WTC11 (cell line): Measurements from ENCODE around the gene DLX6.

Experiments used
- ETV6 ChIP-seq: sonication (generic); formaldehyde crosslinking; IDR thresholded peaks from 2 replicates; pipeline ENCODE4 v1.8.1; 2022; ENCODE audit warnings: mild to moderate bottlenecking, missing genetic modification reagents
- FOXJ3 ChIP-seq: sonication (generic); formaldehyde crosslinking; IDR thresholded peaks from 2 replicates; pipeline ENCODE4 v1.9.0; 2021; ENCODE audit warnings: missing genetic modification reagents, mild to moderate bottlenecking, borderline replicate concordance
- RORB ChIP-seq: fragments of 250-450 bp; sonication (Bioruptor Pico); IDR thresholded peaks from 2 replicates; pipeline ENCODE4 v1.9.0; 2021; ENCODE audit warnings: mild to moderate bottlenecking
- TCF7 ChIP-seq: sonication (generic); formaldehyde crosslinking; IDR thresholded peaks from 2 replicates; pipeline ENCODE4 v1.8.0; 2022; ENCODE audit warnings: mild to moderate bottlenecking, low read depth, missing genetic modification reagents, moderate library complexity
- ZNF138 ChIP-seq: sonication (generic); formaldehyde crosslinking; conservative IDR thresholded peaks from 2 replicates; pipeline ENCODE4 v1.8.1; 2022; ENCODE audit warnings: mild to moderate bottlenecking, moderate library complexity, missing genetic modification reagents
- ZNF396 ChIP-seq: fragments of 250-450 bp; sonication (Bioruptor Pico); IDR thresholded peaks from 2 replicates; pipeline ENCODE4 v1.8.0; 2021; ENCODE audit warnings: mild to moderate bottlenecking, moderate library complexity, borderline replicate concordance
- TF ChIP-seq, protein P1 (sequence below): sonication (generic); formaldehyde crosslinking; IDR thresholded peaks from 2 replicates; pipeline ENCODE4 v1.8.0; 2022; ENCODE audit warnings: mild to moderate bottlenecking, missing genetic modification reagents
- TF ChIP-seq, protein P2 (sequence below): fragments of 200-600 bp; IDR thresholded peaks from 2 replicates; pipeline ENCODE4 v1.8.0; 2022; ENCODE audit warnings: antibody characterized with exemption
- TF ChIP-seq, protein P3 (sequence below): sonication (generic); formaldehyde crosslinking; IDR thresholded peaks from 2 replicates; pipeline ENCODE4 v1.8.1; 2023; ENCODE audit warnings: mild to moderate bottlenecking, moderate library complexity, missing genetic modification reagents
- TF ChIP-seq, protein P4 (sequence below): sonication (generic); formaldehyde crosslinking; IDR thresholded peaks from 2 replicates; pipeline ENCODE4 v1.8.1; 2022; ENCODE audit warnings: missing genetic modification reagents, borderline replicate concordance
- TF ChIP-seq, protein P5 (sequence below): sonication (generic); formaldehyde crosslinking; IDR thresholded peaks from 2 replicates; pipeline ENCODE4 v1.8.1; 2022; ENCODE audit warnings: mild to moderate bottlenecking, moderate library complexity, missing genetic modification reagents
- TF ChIP-seq, protein P6 (sequence below): sonication (generic); formaldehyde crosslinking; IDR thresholded peaks from 2 replicates; pipeline ENCODE4 v1.8.0; 2023; ENCODE audit warnings: mild to moderate bottlenecking, missing genetic modification reagents

DNA sequence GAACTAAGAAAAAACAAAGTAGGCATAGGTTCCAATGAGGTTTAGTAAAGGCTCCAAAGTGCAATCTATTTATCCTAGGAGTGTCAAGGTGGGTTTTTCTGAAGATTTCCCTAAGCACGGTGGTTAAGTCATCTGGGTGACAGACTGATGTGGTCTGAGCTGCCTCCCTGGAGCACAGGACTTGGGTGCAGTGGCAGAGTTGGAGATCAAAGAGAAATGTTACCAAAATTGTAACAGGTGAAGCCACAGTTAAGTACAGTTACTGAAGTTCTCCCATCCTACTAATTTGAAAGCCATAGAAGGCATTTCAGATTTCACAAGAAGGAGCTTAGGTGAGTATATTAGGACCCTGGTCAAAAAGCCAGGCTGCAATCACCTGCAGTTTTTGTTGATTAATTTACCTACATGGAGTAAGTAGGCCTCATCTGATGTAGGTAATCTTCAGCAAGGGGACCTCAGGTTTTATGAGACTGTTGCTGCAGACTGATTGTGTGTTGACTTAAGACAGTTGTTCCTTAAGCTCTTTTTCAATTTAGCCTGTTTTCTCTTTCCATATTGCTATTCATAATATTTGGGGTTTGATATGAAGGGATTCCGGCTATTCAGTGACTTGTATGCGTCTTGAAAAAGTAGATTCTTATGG is 3.0 kb downstream of the DLX6 start:
- TF ChIP-seq, protein P1, sequence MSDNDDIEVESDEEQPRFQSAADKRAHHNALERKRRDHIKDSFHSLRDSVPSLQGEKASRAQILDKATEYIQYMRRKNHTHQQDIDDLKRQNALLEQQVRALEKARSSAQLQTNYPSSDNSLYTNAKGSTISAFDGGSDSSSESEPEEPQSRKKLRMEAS (CRISPR knock-in tag), result no peak
- TF ChIP-seq, protein P2, sequence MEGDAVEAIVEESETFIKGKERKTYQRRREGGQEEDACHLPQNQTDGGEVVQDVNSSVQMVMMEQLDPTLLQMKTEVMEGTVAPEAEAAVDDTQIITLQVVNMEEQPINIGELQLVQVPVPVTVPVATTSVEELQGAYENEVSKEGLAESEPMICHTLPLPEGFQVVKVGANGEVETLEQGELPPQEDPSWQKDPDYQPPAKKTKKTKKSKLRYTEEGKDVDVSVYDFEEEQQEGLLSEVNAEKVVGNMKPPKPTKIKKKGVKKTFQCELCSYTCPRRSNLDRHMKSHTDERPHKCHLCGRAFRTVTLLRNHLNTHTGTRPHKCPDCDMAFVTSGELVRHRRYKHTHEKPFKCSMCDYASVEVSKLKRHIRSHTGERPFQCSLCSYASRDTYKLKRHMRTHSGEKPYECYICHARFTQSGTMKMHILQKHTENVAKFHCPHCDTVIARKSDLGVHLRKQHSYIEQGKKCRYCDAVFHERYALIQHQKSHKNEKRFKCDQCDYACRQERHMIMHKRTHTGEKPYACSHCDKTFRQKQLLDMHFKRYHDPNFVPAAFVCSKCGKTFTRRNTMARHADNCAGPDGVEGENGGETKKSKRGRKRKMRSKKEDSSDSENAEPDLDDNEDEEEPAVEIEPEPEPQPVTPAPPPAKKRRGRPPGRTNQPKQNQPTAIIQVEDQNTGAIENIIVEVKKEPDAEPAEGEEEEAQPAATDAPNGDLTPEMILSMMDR, result no peak
- no peak for TF ChIP-seq TCF7 (CRISPR knock-in tag)
- no peak for TF ChIP-seq ZNF138 (CRISPR knock-in tag)
- TF ChIP-seq, protein P3, sequence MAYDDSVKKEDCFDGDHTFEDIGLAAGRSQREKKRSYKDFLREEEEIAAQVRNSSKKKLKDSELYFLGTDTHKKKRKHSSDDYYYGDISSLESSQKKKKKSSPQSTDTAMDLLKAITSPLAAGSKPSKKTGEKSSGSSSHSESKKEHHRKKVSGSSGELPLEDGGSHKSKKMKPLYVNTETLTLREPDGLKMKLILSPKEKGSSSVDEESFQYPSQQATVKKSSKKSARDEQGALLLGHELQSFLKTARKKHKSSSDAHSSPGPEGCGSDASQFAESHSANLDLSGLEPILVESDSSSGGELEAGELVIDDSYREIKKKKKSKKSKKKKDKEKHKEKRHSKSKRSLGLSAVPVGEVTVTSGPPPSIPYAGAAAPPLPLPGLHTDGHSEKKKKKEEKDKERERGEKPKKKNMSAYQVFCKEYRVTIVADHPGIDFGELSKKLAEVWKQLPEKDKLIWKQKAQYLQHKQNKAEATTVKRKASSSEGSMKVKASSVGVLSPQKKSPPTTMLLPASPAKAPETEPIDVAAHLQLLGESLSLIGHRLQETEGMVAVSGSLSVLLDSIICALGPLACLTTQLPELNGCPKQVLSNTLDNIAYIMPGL (CRISPR knock-in tag), result no peak
- TF ChIP-seq FOXJ3 (CRISPR knock-in tag), result no peak
- TF ChIP-seq, protein P4, sequence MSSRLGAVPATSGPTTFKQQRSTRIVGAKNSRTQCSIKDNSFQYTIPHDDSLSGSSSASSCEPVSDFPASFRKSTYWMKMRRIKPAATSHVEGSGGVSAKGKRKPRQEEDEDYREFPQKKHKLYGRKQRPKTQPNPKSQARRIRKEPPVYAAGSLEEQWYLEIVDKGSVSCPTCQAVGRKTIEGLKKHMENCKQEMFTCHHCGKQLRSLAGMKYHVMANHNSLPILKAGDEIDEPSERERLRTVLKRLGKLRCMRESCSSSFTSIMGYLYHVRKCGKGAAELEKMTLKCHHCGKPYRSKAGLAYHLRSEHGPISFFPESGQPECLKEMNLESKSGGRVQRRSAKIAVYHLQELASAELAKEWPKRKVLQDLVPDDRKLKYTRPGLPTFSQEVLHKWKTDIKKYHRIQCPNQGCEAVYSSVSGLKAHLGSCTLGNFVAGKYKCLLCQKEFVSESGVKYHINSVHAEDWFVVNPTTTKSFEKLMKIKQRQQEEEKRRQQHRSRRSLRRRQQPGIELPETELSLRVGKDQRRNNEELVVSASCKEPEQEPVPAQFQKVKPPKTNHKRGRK, result no peak
- TF ChIP-seq, protein P5, sequence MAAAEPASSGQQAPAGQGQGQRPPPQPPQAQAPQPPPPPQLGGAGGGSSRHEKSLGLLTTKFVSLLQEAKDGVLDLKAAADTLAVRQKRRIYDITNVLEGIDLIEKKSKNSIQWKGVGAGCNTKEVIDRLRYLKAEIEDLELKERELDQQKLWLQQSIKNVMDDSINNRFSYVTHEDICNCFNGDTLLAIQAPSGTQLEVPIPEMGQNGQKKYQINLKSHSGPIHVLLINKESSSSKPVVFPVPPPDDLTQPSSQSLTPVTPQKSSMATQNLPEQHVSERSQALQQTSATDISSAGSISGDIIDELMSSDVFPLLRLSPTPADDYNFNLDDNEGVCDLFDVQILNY (CRISPR knock-in tag), result no peak
- TF ChIP-seq, protein P6, sequence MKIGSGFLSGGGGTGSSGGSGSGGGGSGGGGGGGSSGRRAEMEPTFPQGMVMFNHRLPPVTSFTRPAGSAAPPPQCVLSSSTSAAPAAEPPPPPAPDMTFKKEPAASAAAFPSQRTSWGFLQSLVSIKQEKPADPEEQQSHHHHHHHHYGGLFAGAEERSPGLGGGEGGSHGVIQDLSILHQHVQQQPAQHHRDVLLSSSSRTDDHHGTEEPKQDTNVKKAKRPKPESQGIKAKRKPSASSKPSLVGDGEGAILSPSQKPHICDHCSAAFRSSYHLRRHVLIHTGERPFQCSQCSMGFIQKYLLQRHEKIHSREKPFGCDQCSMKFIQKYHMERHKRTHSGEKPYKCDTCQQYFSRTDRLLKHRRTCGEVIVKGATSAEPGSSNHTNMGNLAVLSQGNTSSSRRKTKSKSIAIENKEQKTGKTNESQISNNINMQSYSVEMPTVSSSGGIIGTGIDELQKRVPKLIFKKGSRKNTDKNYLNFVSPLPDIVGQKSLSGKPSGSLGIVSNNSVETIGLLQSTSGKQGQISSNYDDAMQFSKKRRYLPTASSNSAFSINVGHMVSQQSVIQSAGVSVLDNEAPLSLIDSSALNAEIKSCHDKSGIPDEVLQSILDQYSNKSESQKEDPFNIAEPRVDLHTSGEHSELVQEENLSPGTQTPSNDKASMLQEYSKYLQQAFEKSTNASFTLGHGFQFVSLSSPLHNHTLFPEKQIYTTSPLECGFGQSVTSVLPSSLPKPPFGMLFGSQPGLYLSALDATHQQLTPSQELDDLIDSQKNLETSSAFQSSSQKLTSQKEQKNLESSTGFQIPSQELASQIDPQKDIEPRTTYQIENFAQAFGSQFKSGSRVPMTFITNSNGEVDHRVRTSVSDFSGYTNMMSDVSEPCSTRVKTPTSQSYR (CRISPR knock-in tag), result no peak
- TF ChIP-seq ETV6 (CRISPR knock-in tag), result no peak
- no peak for TF ChIP-seq ZNF396 (CRISPR knock-in tag)
- no peak for TF ChIP-seq RORB (CRISPR knock-in tag)
